UCSD-AML1 (cell line): ENCODE measurements around the gene LARP4B.

ENCODE experiments used
- DNase-seq: peaks from one replicate; lab custom pipeline; 2025; ENCODE audit not compliant: unreplicated experiment; lab: John Stamatoyannopoulos, UW

The LARP4B gene

DNA sequence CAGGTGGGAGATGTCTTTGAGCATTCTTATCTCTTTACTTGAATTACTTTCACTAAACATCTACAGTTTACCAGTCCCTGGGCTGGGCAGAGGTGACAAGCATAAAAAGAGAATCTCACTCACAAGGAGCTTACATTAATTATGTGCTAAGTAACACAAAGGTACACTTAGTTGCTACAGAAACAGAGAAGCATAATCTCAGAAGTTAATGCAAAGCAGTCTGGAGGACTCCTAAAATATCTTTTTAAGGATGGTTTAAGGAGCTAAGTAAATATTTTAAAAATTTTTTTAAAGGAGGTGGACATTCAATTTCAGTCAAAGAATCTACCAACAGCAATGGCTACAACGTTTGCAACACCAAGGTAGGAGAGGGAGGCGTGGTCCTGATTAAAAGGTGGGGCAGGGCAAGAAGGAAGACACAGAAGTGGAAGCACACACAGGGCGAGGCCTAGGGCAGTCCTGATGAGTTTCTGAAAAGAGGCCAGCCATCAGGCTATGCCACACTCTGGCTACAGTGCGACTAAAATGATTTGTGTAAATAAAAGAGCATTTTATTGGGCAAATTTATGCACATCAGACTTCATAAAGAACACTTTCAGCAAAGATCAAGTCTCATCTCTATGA is 5.3 kb downstream of the LARP4B start:
- DNase-seq: no peak

- no peak for DNase-seq
Observed at GRCh38 chr10:924524-924859, 7.0 kb downstream of the LARP4B start.

- no peak for DNase-seq
Observed at GRCh38 chr10:923844-924523, 7.5 kb downstream of the LARP4B start.

- DNase-seq: no peak
Observed at GRCh38 chr10:921471-922414, 9.8 kb downstream of the LARP4B start.

DNA sequence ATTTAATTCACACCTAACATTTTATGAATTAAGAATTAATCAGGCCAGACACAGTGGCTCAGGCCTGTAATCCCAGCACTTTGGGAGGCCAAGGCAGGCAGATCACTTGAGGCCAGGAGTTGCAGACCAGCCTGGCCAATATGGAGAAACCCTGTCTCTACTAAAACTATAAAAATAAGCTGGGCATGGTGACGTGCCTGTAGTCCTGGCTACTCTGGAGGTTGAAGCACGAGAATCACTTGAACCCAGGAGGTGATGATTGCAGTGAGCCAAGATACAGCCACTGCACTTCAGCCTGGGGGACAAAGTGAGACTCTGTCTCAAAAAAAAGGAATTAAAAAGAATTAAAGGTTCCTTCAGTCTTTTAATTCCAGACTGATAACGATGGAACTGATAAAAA is 11.1 kb downstream of the LARP4B start:
- DNase-seq: no peak

- DNase-seq: no peak
Observed at GRCh38 chr10:919481-919880, 12.0 kb downstream of the LARP4B start.

DNA sequence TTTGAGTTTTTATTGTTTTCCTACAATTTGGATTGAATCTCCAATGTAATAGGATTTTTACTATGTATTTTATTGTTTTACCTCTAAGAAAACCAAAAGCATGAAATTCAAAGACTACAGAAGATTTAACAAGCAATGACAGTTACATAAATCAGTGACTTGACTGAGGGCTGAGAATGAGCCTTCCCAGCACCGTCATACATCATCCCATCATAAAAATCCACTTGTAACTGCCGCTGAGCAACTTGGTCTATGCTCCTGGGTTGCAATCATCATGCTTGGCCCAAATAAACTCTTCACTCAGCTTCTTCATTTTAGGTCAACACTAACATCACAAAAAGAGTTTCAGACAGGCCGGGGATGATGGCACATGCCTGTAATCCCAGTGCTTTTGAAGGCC is 13.5 kb downstream of the LARP4B start:
- no peak for DNase-seq

DNA sequence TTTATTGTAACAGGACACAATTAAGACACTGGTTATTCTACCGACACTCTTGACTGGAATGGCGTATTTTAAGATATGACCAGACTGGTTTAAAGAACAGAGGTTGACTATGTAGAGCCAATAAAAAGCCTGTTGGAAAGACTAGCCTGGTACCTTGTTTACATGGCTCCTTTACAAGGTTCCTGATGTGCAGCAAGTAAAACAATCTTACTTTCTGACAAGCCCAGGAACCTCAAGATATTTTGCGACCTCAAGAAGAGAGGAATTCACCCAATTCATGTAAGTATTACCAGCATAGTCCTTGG is 14.1 kb downstream of the LARP4B start:
- DNase-seq: no peak

- no peak for DNase-seq
Observed at GRCh38 chr10:916716-917415, 14.6 kb downstream of the LARP4B start.

DNA sequence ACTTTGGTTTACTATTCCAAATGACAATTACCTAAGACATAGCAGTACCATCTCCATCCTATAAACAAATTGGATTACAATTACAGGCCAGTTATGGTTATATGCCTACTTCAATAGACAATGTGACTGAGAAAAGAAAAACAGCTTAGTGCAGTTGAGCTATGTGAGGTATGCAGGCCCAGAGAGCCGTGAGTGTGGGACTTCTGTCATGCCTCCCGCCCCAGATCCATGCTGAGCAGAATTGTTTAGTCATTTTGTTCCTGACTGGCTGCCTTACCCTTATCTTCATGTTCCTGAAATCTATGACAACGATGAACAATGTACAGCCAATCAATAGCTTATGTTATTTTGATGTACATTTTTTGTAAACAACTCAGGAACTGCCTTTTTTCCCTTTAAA is 21.7 kb downstream of the LARP4B start:
- DNase-seq: no peak

DNA sequence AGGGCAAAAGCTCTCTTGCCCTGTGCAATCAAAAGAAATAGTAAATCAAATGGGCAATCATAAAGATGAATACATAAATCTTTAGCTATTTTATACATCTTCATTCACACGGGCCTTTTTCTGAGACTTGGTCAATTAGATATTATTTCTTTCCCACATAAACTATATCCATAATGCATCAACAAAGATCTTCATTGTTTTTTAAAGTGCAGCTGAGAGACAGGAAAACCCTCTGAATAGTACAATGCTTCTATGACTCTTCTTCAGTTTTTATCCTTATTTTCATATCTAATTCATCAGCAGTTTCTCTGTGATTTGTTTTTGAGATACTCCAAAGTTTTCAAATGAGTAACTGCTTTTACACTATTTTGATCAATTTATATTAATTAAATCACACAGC is 25.5 kb downstream of the LARP4B start:
- DNase-seq: no peak

DNA sequence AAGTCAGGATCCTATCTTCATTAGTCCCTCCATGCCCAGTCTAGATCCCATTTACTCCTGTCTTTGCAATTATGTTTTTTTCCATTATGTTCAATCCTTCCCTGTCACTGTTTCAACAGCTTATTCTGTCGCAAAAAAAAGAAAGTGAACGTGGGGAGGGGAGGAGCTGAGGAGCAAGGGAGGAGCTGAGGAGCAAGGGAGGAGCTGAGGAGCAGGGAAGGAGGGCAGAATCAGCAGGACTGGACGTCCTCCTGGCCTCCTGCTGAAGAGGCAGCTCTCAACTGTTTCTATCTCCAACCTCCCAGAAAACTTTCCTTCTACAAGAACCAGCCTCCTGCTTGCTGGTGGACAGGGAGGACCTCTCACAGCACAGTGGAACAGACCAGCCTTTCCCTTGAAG is 26.0 kb downstream of the LARP4B start:
- no peak for DNase-seq

GRCh38 chr10:904403-904802 is 27.1 kb downstream of the LARP4B start:
- DNase-seq: no peak

DNA sequence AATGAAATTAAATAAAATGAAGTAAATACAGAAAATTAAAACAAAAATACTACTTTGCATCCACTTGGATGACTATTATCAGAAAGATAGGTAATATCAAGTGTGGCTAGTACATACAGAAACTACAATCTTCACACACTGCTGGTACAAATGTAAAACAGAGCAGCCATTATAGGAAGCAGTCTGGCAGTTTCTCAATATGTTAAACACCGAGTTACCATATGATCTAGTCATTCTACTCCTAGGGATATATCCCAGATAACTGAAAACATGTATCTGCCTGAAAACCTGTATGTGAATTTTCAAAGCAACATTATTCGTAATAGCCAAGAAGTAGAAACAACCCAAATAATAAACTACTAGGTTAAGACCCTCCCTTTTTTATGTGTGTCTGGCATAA is 33.4 kb downstream of the LARP4B start:
- no peak for DNase-seq

- DNase-seq: no peak
Observed at GRCh38 chr10:896982-897381, 34.5 kb downstream of the LARP4B start.

- no peak for DNase-seq
Observed at GRCh38 chr10:895324-895723, 36.2 kb downstream of the LARP4B start.

- no peak for DNase-seq
Observed at GRCh38 chr10:878895-879294, 52.6 kb downstream of the LARP4B start.

- DNase-seq: no peak
Observed at GRCh38 chr10:878333-878759, 53.2 kb downstream of the LARP4B start.

DNA sequence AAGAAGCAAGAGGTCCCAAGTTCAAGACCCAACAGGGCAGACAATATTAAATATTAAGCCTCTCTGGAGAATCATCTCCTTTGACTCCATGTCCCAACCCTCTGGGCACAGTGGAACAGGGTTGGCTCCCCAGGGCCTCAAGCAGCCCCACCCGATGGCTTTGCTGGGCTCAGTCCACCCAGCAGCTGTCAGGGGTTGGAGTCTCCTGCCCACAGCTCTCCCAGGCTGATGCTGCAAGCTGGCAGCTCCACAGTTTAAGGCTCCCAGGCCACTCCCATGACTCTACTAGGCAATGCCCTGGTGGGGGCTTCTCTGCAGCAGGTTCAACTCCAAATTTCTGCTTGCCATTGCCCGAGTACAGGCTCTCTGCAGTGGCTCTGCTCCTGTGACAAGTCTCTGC is 55.1 kb downstream of the LARP4B start:
- DNase-seq: no peak

DNA sequence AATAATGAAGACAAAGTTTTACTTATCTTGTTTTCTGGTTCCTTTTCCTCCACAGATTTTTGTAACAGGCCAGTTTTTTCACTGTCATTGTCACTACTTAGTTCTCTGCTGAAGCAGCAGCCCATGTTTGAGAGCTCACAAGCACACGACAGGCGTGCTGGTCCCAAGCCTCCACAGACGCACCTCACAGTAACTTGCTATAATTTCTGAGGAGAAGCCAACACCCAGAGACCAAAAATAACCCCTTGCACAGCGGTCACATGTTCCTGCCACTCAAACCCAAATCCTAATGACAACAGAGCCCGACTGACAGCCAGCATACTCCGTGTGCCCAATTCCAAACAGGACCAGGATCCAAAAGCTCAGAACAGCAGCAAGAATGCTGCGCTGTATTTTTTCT is 58.5 kb downstream of the LARP4B start:
- DNase-seq: no peak

DNA sequence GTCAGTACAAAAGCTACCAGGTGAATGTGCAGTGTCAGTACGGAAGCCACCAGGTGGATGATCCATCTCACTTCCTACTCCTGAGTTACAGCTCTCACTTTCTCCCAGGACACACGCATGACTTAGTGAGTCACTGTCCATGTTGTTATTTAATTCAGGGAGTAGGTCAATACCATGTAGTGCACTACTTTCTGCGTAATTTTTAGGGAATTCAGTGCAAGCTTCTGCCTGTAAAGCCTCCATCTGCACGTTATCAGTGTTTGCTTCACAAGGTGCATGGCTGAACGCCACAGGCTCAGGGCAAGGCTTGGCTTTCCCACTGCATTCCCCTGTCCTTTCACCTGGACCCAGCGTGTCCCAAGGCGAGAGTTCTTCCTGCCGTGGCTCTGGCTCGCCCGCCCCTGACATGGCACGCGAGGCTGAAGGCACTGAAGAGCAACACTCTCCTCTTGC is 59.5 kb downstream of the LARP4B start:
- no peak for DNase-seq
